ENCODE data around the gene DAZ4. TPM values are rescaled to one million over a fixed set of nuclear protein-coding genes. Genes with fewer than 3 reads are reported as not detected.
"Not testable (repeated sequence)": the region's sequence is repeated elsewhere in the genome, so short reads cannot be mapped to it uniquely, and the experiment has no call there.

Gene DAZ4
- not detected in 2 replicates for total RNA-seq (2014; rRNA removed; shearing (Covaris generic))

- DNase-seq (ENCODE audit: low spot score); in situ Hi-C loops (cut with HindIII; ENCODE audit: low sequenced_read_pairs): not testable (repeated sequence)
Measured at GRCh38 chrY:24833619-24834018, at the start of gene DAZ4. Gene DAZ4 (plus strand): TSS chrY:24833919. CDS start chrY:24834127, 208 bp downstream.

GRCh38 chrY:24813293-24813692 lies 20.4 kb upstream of the DAZ4 start, which contains the start of gene DAZ3:
Gene DAZ3 (minus strand): TSS chrY:24813393. CDS start chrY:24813185, 208 bp downstream.
- in situ Hi-C loops (cut with HindIII; ENCODE audit: low sequenced_read_pairs); DNase-seq (ENCODE audit: low spot score): not testable (repeated sequence)

GRCh38 chrY:24821836-24822235 lies 11.9 kb upstream of the DAZ4 start:
- in situ Hi-C loops (cut with HindIII; ENCODE audit: low sequenced_read_pairs); DNase-seq (ENCODE audit: low spot score): not testable (repeated sequence)

GRCh38 chrY:24824184-24824879 lies 9.4 kb upstream of the DAZ4 start:
- DNase-seq (ENCODE audit: low spot score): not testable (repeated sequence)

GRCh38 chrY:24825069-24825468 lies 8.7 kb upstream of the DAZ4 start:
- in situ Hi-C loops (cut with HindIII; ENCODE audit: low sequenced_read_pairs); DNase-seq (ENCODE audit: low spot score): not testable (repeated sequence)

More at GRCh38 chrY:24824184-24824879, 9.4 kb upstream of the DAZ4 start:
- in situ Hi-C loops (cut with HindIII; ENCODE audit: low sequenced_read_pairs): not testable (repeated sequence)

Other genes with a start within 250 kb of the DAZ4 start
- gene BPY2B, start 215.9 kb upstream of the DAZ4 start, total RNA-seq (2014; rRNA removed; shearing (Covaris generic)): not detected in 2 replicates
- gene DAZ3, start 20.5 kb upstream of the DAZ4 start, total RNA-seq (2014; rRNA removed; shearing (Covaris generic)): not detected in 2 replicates
- not detected in 2 replicates for gene BPY2C, start 218.2 kb downstream of the DAZ4 start, total RNA-seq (2014; rRNA removed; shearing (Covaris generic))